ENCODE measurements around the gene NFIX. TPM values are rescaled to one million over a fixed set of nuclear protein-coding genes. Genes with fewer than 3 reads are reported as not detected.

The NFIX gene
- total and polyA plus RNA-seq, 2 of the 13 experiments (the other 11 are each of a cell fraction or from before 2014, with no cell fraction given): 3.4 to 5.4 TPM

- TF ChIP-seq ZNF326 (CRISPR knock-in tag; IDR thresholded peaks at IDR 0.05; ENCODE audit: borderline replicate concordance) (no peak), ZNF678 (CRISPR knock-in tag; IDR thresholded peaks at IDR 0.05) (no peak), ZNF777 (CRISPR knock-in tag; IDR thresholded peaks at IDR 0.05) (no peak), CBX2 (IDR thresholded peaks at IDR 0.05; ENCODE audit: low read depth, low read length) (no peak), CBX2 (CRISPR knock-in tag; IDR thresholded peaks at IDR 0.05; ENCODE audit: low read depth) (no peak), POLR2AphosphoS2 (IDR thresholded peaks at IDR 0.05; ENCODE audit: low read depth, low read length) (peak; percentile 45; the same call in 1 of the 2 replicates), ZNF30 (CRISPR knock-in tag; IDR thresholded peaks at IDR 0.05) (no peak), ZSCAN9 (CRISPR knock-in tag; IDR thresholded peaks at IDR 0.05; ENCODE audit: borderline replicate concordance) (peak; percentile 82; the same call in 1 of the 2 replicates), ZNF296 (CRISPR knock-in tag; conservative IDR thresholded peaks at IDR 0.05) (peak; percentile 100), KDM5A (IDR thresholded peaks at IDR 0.05; ENCODE audit: borderline replicate concordance, low read length) (no peak), ZBTB3 (CRISPR knock-in tag; IDR thresholded peaks at IDR 0.05; ENCODE audit: borderline replicate concordance, low read depth) (no peak), HOXA7 (CRISPR knock-in tag; IDR thresholded peaks at IDR 0.05) (no peak), ZNF569 (CRISPR knock-in tag; IDR thresholded peaks at IDR 0.05; ENCODE audit: borderline replicate concordance) (no peak), RFX1 (IDR thresholded peaks at IDR 0.05) (no peak), FOXA1 (IDR thresholded peaks at IDR 0.05) (no peak), FOXA1 (CRISPR knock-in tag; IDR thresholded peaks at IDR 0.05) (no peak), ZMYM3 (CRISPR knock-in tag; IDR thresholded peaks at IDR 0.05) (peak; percentile 54; the same call in 1 of the 2 replicates), AGO2 (optimal IDR thresholded peaks at IDR 0.05; ENCODE audit: low read depth, low read length) (peak; percentile 66), SP2 (CRISPR knock-in tag; IDR thresholded peaks at IDR 0.05) (no peak), ARNT (IDR thresholded peaks at IDR 0.05) (no peak), ZNF614 (CRISPR knock-in tag; IDR thresholded peaks at IDR 0.05; ENCODE audit: borderline replicate concordance) (peak; percentile 56; the same call in 1 of the 2 replicates), STAT5B (CRISPR knock-in tag; IDR thresholded peaks at IDR 0.05) (no peak), ZNF737 (CRISPR knock-in tag; IDR thresholded peaks at IDR 0.05; ENCODE audit: borderline replicate concordance) (no peak)
- TF ChIP-seq, protein P1, sequence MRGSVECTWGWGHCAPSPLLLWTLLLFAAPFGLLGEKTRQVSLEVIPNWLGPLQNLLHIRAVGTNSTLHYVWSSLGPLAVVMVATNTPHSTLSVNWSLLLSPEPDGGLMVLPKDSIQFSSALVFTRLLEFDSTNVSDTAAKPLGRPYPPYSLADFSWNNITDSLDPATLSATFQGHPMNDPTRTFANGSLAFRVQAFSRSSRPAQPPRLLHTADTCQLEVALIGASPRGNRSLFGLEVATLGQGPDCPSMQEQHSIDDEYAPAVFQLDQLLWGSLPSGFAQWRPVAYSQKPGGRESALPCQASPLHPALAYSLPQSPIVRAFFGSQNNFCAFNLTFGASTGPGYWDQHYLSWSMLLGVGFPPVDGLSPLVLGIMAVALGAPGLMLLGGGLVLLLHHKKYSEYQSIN (CRISPR knock-in tag; IDR thresholded peaks at IDR 0.05; ENCODE audit: borderline replicate concordance): no peak
- TF ChIP-seq, protein P2, sequence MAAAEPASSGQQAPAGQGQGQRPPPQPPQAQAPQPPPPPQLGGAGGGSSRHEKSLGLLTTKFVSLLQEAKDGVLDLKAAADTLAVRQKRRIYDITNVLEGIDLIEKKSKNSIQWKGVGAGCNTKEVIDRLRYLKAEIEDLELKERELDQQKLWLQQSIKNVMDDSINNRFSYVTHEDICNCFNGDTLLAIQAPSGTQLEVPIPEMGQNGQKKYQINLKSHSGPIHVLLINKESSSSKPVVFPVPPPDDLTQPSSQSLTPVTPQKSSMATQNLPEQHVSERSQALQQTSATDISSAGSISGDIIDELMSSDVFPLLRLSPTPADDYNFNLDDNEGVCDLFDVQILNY (CRISPR knock-in tag; conservative IDR thresholded peaks at IDR 0.05): no peak
- TF ChIP-seq, protein P3, sequence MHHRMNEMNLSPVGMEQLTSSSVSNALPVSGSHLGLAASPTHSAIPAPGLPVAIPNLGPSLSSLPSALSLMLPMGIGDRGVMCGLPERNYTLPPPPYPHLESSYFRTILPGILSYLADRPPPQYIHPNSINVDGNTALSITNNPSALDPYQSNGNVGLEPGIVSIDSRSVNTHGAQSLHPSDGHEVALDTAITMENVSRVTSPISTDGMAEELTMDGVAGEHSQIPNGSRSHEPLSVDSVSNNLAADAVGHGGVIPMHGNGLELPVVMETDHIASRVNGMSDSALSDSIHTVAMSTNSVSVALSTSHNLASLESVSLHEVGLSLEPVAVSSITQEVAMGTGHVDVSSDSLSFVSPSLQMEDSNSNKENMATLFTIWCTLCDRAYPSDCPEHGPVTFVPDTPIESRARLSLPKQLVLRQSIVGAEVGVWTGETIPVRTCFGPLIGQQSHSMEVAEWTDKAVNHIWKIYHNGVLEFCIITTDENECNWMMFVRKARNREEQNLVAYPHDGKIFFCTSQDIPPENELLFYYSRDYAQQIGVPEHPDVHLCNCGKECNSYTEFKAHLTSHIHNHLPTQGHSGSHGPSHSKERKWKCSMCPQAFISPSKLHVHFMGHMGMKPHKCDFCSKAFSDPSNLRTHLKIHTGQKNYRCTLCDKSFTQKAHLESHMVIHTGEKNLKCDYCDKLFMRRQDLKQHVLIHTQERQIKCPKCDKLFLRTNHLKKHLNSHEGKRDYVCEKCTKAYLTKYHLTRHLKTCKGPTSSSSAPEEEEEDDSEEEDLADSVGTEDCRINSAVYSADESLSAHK (CRISPR knock-in tag; IDR thresholded peaks at IDR 0.05; ENCODE audit: borderline replicate concordance): no peak
Measured at GRCh38 chr19:13053761-13054625, 58.7 kb downstream of the NFIX start (continued).
